ENCODE measurements around the gene DPM3. TPM values are rescaled to one million over a fixed set of nuclear protein-coding genes. Genes with fewer than 3 reads are reported as not detected.

The DPM3 gene
- total and polyA plus RNA-seq, 2 experiments from 2014 or later = 96.3 to 121 TPM

DNA sequence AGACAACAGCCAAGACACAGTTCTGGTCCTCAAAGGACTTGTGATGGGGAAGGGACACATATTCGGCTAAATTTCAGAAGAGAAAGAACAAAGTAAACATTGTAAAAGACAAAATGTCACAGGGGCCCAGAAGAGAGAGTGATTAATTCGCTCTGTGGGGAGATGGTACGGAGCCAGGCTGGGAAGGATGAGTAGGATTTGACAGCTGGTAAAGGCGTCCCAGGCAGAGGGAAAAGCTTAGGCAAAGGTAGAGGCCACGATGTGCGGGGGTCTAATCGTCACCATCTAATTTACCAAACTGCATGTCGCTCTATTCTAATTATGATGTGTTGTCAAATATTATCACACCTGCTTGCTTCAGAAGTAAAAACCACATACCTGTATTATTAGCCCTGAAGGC lies 29.9 kb downstream of the DPM3 start:
- Histone ChIP-seq H3K9me2 (replicated peaks; ENCODE audit: insufficient read depth) (no peaks in the 10 kb centered on the region), H3K4me1 (ENCODE audit: insufficient read depth) (peaks cover 26% of the 10 kb centered on the region), H3K27ac (peak overlapping the region; percentile 16), H2AFZ (no peak overlapping the region), H3K4me2 (no peak overlapping the region), H4K20me1 (ENCODE audit: insufficient read depth, poor library complexity, severe bottlenecking) (no peaks in the 10 kb centered on the region), H3K36me3 (replicated peaks; ENCODE audit: insufficient read depth, low read depth) (no peaks in the 10 kb centered on the region), H3K27me3 (no peaks in the 10 kb centered on the region), H3K79me2 (no peaks in the 10 kb centered on the region), H3K9me3 (ENCODE audit: low read depth) (no peaks in the 10 kb centered on the region), H3K4me3 (no peak overlapping the region)
- TF ChIP-seq, protein P1, sequence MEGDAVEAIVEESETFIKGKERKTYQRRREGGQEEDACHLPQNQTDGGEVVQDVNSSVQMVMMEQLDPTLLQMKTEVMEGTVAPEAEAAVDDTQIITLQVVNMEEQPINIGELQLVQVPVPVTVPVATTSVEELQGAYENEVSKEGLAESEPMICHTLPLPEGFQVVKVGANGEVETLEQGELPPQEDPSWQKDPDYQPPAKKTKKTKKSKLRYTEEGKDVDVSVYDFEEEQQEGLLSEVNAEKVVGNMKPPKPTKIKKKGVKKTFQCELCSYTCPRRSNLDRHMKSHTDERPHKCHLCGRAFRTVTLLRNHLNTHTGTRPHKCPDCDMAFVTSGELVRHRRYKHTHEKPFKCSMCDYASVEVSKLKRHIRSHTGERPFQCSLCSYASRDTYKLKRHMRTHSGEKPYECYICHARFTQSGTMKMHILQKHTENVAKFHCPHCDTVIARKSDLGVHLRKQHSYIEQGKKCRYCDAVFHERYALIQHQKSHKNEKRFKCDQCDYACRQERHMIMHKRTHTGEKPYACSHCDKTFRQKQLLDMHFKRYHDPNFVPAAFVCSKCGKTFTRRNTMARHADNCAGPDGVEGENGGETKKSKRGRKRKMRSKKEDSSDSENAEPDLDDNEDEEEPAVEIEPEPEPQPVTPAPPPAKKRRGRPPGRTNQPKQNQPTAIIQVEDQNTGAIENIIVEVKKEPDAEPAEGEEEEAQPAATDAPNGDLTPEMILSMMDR (IDR thresholded peaks at IDR 0.05; ENCODE audit: poor library complexity) = no peak
- DNase-seq (ENCODE audit: low spot score) = no peak
- whole genome bisulfite sequencing (ENCODE audit: low lambda C conversion rate, missing lambda C conversion rate) = 73% methylated on average over 8 of the region's 8 CpGs

DNA sequence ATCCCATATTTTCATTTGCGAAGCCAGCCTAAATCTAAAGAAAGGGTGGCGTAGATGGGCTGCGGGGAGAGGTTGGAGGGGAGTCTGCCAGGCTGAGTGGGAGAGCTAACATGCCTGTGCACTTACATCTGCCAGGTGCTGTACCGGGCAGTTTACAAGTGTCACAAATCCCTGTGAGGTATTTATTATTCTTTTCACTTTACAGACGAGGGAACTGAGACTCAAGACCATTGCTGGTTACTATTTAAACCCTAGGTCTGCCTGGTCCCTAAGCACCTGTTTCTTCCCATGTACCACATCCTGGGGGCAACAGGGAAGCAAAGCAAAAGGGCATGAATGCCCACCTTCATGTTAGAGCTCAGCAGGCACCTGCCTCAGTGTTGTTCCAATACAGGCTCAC lies 32.0 kb downstream of the DPM3 start:
- DNase-seq (ENCODE audit: low spot score) = no peak
- 86% methylated on average over 5 of the region's 5 CpGs for WGBS (ENCODE audit: low lambda C conversion rate, missing lambda C conversion rate)
- peaks cover 26% of the 10 kb centered on the region for H3K4me1 ChIP-seq (ENCODE audit: insufficient read depth)
- peak overlapping the region; percentile 91 for H3K27ac ChIP-seq
- no peaks in the 10 kb centered on the region for H3K9me3 ChIP-seq (ENCODE audit: low read depth)
- no peak for TF ChIP-seq EZH2phosphoT487 (IDR thresholded peaks at IDR 0.05; ENCODE audit: low read depth, severe bottlenecking, unreplicated experiment)
- TF ChIP-seq, protein P1 (IDR thresholded peaks at IDR 0.05; ENCODE audit: poor library complexity) = no peak
- no peak for TF ChIP-seq EZH2 (IDR thresholded peaks at IDR 0.05; ENCODE audit: borderline replicate concordance)
- no peaks in the 10 kb centered on the region for H3K27me3 ChIP-seq
- H3K36me3 ChIP-seq (replicated peaks; ENCODE audit: insufficient read depth, low read depth) = no peaks in the 10 kb centered on the region
- no peaks in the 10 kb centered on the region for H3K9me2 ChIP-seq (replicated peaks; ENCODE audit: insufficient read depth)
- no peak overlapping the region for H3K4me3 ChIP-seq
- no peak overlapping the region for H3K4me2 ChIP-seq
- H2AFZ ChIP-seq = no peak overlapping the region
- H3K79me2 ChIP-seq = no peaks in the 10 kb centered on the region
- no peaks in the 10 kb centered on the region for H4K20me1 ChIP-seq (ENCODE audit: insufficient read depth, poor library complexity, severe bottlenecking)

DNA sequence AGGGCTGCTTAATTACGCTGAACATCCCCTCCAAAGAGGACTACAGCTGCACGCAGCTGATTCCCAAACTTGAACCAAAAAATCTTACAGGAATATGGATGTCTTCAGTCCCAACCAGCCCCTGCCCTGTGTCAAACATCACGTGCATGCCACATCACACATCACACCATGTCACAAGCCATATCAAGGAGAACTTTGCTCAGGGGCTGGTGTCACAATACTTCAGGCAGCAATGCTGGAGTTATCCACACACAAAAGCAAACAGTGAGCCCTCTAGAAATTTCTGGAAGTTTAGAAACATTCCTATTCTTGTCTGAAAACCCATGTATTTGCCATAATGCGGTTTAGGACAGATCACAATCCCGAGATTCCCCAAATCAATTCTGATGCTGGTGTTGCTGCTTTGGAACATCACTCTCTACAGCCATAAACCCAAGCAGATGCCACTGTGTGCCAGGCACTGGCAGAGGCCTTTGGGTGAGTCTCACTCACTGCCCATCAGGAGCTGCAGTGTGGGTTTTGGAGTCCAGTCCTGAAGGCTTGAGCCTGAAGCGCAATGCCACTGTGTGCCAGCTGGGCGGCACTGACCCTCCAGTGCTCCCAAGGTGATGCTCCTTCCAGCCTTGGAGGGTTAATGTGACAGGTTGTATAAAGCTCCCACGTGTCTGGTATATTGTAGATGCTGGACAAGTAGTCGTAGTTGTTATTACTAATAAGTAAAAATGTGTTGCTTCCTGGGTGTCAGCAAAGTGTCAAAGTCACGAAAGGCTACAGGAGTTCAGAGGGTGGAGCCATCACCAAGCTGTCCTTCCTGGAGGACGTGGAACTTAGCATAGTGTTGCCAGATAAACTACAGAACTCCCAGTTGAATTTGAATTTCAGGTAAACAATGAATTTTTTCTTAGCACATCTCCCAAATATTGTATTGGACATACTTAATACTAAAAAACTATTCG lies 32.7 kb downstream of the DPM3 start:
- no peaks in the 10 kb centered on the region for H3K36me3 ChIP-seq (replicated peaks; ENCODE audit: insufficient read depth, low read depth)
- TF ChIP-seq EZH2 (IDR thresholded peaks at IDR 0.05; ENCODE audit: borderline replicate concordance) (no peak), EZH2phosphoT487 (IDR thresholded peaks at IDR 0.05; ENCODE audit: low read depth, severe bottlenecking, unreplicated experiment) (no peak)
- TF ChIP-seq, protein P1 (IDR thresholded peaks at IDR 0.05; ENCODE audit: poor library complexity) = no peak
- H3K4me2 ChIP-seq = no peak overlapping the region
- peak; percentile 72 for DNase-seq (ENCODE audit: low spot score)
- peak overlapping the region; percentile 91 for H3K27ac ChIP-seq
- H3K4me3 ChIP-seq = no peak overlapping the region
- WGBS (ENCODE audit: low lambda C conversion rate, missing lambda C conversion rate) = 75% methylated on average over 12 of the region's 12 CpGs
- no peaks in the 10 kb centered on the region for H4K20me1 ChIP-seq (ENCODE audit: insufficient read depth, poor library complexity, severe bottlenecking)
- H3K4me1 ChIP-seq (ENCODE audit: insufficient read depth) = peaks cover 26% of the 10 kb centered on the region
- no peaks in the 10 kb centered on the region for H3K27me3 ChIP-seq
- no peak overlapping the region for H2AFZ ChIP-seq
- H3K9me2 ChIP-seq (replicated peaks; ENCODE audit: insufficient read depth) = no peaks in the 10 kb centered on the region
- H3K79me2 ChIP-seq = no peaks in the 10 kb centered on the region
- no peaks in the 10 kb centered on the region for H3K9me3 ChIP-seq (ENCODE audit: low read depth)
